Head of caudate nucleus (tissue), 42 donors: ENCODE results near the gene TRIM59.
"Not testable (repeated sequence)": the region's sequence is repeated elsewhere in the genome, so short reads cannot be mapped to it uniquely, and the experiment has no call there.

ENCODE experiments used
- DNase-seq, 42 donors: peaks; one replicate each; pipeline versions ENCODE4 v3.0.0 to v3.0.0-alpha.2; 2020 to 2021; ENCODE audit warnings: mixed read lengths in 7 of 42
- intact Hi-C: fragments of 100-400 bp; cut with DNase I; formaldehyde crosslinking; loops from one replicate; pipeline ENCODE4 v1.15.0; 2022

Gene TRIM59

GRCh38 chr3:160460033-160460432, 10.4 kb upstream of the TRIM59 start:
- peak in 4 of 42 donors; percentile 25 to 53 (median 34) for DNase-seq
- intact Hi-C loops: no loop called here

GRCh38 chr3:160459450-160459970, 9.9 kb upstream of the TRIM59 start:
- peak in 1 of 42 donors; percentile 35 for DNase-seq
- intact Hi-C loops: no loop called here

GRCh38 chr3:160458151-160458550, 8.6 kb upstream of the TRIM59 start:
- DNase-seq: peak in 2 of 42 donors; percentile 21 to 28
- intact Hi-C loops: no loop called here

- peak in 1 of 42 donors; percentile 37 for DNase-seq
- intact Hi-C loops: no loop called here
Observed at GRCh38 chr3:160455846-160456245, 6.3 kb upstream of the TRIM59 start.

GRCh38 chr3:160454995-160455394, 5.4 kb upstream of the TRIM59 start:
- intact Hi-C loops: no loop called here

GRCh38 chr3:160452251-160452650, 2.7 kb upstream of the TRIM59 start:
- DNase-seq: peak in 1 of 42 donors; percentile 37
- intact Hi-C loops: not testable (repeated sequence)

More at GRCh38 chr3:160454995-160455394, 5.4 kb upstream of the TRIM59 start:
- peak in 5 of 42 donors; percentile 10 to 43 (median 39) for DNase-seq

- DNase-seq: no peak
- intact Hi-C loops: no loop called here
Observed at GRCh38 chr3:160451602-160452001, 2.0 kb upstream of the TRIM59 start.

GRCh38 chr3:160450846-160451245, 1.3 kb upstream of the TRIM59 start:
- intact Hi-C loops: no loop called here
- DNase-seq: no peak

- peak in 26 of 42 donors; percentile 10 to 75 (median 43) for DNase-seq
Observed at GRCh38 chr3:160448845-160449635, 546 bp downstream of the TRIM59 start.

GRCh38 chr3:160447544-160447943, 2.0 kb downstream of the TRIM59 start:
- DNase-seq: no peak
- intact Hi-C loops: no loop called here

More at GRCh38 chr3:160448845-160449635, 546 bp downstream of the TRIM59 start:
- intact Hi-C loops: no loop called here

GRCh38 chr3:160446522-160447056, 3.0 kb downstream of the TRIM59 start:
- intact Hi-C loops: no loop called here
- no peak for DNase-seq

GRCh38 chr3:160445854-160446253, 3.7 kb downstream of the TRIM59 start:
- no peak for DNase-seq
- intact Hi-C loops: no loop called here

- DNase-seq: no peak
- intact Hi-C loops: no loop called here
Observed at GRCh38 chr3:160444411-160444810, 5.2 kb downstream of the TRIM59 start.

GRCh38 chr3:160440687-160441086, 8.9 kb downstream of the TRIM59 start:
- no peak for DNase-seq
- intact Hi-C loops: no loop called here

GRCh38 chr3:160437083-160437455, 12.5 kb downstream of the TRIM59 start:
- intact Hi-C loops: no loop called here
- no peak for DNase-seq

- intact Hi-C loops: no loop called here
Observed at GRCh38 chr3:160435747-160436146, 13.8 kb downstream of the TRIM59 start.

GRCh38 chr3:160435095-160435494, 14.5 kb downstream of the TRIM59 start:
- intact Hi-C loops: no loop called here
- no peak for DNase-seq

More at GRCh38 chr3:160435747-160436146, 13.8 kb downstream of the TRIM59 start:
- DNase-seq: no peak

- intact Hi-C loops: no loop called here
- DNase-seq: no peak
Observed at GRCh38 chr3:160434071-160434470, 15.5 kb downstream of the TRIM59 start.

- intact Hi-C loops: no loop called here
- no peak for DNase-seq
Observed at GRCh38 chr3:160427832-160428424, 21.7 kb downstream of the TRIM59 start.

- DNase-seq: no peak
- intact Hi-C loops: loop anchor here (10.0 kb wide), 1 partner anchor 67 kb away; no protein-coding TSS in a partner anchor
Observed at GRCh38 chr3:160417311-160417710, 32.3 kb downstream of the TRIM59 start.
